ENCODE measurements around the gene EPHB6.
A peak's percentile ranks its signal among the peaks of the same experiment; 100 is the strongest.

DNA sequence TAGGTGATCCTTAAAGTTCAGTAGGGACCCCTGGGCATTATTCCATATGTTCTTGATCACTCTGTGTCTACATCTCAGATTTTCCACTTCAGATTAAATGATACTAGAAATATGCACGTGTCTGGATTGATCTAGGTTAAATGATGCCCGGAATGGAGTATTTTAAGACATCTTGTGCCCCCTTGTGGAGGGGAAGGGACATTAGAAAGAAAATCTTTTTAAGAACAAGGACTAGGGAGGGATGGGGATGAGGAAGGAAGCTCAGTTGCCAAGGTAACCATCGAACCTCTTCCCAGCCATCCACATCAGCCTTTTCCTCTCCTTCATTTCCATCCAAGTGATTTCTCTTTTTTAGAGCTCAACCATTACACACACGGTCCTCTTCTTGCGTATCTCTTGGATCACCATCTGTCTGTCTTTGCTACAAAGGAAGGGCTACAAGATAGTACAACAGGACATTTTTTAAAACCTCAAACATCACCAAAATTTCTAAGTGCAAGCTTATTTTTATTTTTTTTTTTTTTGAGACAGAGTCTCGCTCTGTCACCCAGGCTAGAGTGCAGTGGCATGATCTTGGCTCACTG is 43.6 kb upstream of the EPHB6 start:
- TF ChIP-seq, protein P1, sequence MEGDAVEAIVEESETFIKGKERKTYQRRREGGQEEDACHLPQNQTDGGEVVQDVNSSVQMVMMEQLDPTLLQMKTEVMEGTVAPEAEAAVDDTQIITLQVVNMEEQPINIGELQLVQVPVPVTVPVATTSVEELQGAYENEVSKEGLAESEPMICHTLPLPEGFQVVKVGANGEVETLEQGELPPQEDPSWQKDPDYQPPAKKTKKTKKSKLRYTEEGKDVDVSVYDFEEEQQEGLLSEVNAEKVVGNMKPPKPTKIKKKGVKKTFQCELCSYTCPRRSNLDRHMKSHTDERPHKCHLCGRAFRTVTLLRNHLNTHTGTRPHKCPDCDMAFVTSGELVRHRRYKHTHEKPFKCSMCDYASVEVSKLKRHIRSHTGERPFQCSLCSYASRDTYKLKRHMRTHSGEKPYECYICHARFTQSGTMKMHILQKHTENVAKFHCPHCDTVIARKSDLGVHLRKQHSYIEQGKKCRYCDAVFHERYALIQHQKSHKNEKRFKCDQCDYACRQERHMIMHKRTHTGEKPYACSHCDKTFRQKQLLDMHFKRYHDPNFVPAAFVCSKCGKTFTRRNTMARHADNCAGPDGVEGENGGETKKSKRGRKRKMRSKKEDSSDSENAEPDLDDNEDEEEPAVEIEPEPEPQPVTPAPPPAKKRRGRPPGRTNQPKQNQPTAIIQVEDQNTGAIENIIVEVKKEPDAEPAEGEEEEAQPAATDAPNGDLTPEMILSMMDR (IDR thresholded peaks at IDR 0.05): peak; percentile 84
- TF ChIP-seq ZFX (IDR thresholded peaks at IDR 0.05; ENCODE audit: borderline replicate concordance): no peak
